IPS DF 19.7 (cell line): ENCODE results near the gene RPS6KA3.
"Not testable (repeated sequence)": the region's sequence is repeated elsewhere in the genome, so short reads cannot be mapped to it uniquely, and the experiment has no call there.

Experiments used
- DNase-seq: peaks from one replicate; pipeline ENCODE4 v3.0.0-alpha.2; 2013; ENCODE audit warnings: low read depth, low spot score

RPS6KA3 gene

DNA sequence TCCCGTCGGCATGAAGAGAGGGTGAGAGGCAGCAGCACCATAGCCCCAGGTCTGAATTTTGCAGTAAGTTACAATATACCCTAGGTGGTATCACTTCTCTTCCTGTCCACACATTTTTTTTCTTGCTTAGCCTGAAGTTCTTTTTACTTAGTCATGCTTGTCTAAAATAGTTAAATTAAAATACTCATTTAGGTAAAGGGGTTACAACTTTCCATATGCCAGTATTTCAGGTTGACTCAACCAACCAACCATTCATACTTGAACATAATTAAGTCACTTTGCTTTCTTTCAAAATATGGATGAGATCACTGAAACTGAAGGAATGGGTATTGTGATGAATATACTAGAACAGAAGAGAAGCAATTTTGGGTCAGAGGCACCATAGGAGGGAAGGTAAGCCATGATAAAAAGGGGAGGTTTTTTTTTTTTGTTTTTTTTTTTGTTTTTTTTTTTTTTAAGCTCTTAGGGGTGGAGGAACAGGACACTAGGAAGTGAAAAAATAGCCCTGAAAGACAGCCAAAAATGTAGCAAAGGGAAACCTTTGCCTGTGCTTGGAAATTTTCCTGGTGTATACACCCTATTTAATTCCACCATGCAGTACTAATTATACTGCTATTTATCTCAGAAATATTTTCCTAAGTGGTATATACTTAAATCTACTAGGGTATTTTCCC, 41.8 kb downstream of the RPS6KA3 start:
- no peak for DNase-seq

DNA sequence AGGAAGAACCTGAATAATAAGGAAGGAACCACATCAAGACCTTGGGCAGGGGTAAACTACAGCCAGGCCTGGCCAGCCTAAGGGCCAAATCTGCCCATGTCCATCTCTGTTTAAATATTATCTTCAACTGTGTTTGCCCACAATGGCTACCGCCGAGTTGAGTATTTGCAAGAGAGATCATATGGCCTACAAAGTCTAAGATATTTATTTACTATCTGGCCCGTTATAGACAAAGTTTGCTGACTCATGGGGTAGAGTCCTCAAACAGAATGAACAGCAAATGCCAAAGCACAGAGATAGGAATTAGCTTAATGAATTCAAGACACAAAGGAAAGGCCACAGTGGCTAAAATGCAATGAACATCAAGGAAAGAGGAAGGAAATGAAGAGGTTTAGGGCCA, 44.8 kb downstream of the RPS6KA3 start:
- DNase-seq, result no peak

DNA sequence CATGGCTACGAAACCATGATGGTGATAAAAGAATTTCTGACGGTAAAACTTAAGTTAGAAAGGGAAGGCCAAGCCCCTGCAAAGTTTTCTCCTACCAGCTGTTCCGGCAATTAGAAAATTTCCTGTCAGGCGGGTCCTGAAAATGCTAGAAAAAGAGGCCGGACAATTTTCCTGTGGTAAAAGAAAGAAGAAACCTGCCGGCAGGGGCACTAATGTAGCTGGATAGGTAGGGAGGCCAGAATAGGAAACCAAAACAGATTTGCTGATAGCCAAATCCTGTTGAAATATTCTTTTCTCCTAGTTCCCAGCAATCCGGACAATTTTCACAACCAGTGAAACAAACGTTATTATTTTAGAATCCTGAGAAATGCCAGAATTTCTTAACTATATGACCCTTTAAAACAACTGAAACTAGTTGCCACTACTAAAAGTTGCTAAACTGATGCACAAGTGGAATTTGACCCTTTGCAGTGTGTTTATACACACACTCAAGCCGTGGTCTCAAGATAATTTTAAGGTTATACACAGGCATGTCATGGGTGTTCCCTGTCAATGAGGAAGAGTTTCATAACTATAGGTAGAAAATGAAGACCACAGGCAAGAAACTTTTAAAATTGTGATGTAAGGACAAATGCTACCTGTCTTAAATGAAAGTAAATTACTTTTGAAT, 47.7 kb downstream of the RPS6KA3 start:
- DNase-seq, result no peak

DNA sequence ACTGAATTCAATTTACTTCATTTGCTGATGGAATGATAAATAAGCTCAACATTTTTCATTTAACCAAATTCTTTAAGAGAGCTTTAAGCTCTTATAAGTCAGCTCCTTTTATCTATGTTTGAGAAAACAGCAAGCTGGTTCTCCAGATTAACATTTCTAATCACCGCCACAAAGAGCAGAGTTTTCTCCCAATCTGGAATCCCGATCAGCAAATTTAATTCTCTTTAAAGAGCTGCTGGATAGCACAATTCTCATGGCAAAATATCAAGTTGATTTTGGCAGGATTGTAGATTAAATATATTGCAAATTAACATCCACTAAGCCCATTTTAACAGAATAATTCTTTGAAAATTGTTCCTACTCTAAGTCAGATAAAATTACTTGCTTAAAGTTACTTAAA, 48.8 kb downstream of the RPS6KA3 start:
- no peak for DNase-seq

DNA sequence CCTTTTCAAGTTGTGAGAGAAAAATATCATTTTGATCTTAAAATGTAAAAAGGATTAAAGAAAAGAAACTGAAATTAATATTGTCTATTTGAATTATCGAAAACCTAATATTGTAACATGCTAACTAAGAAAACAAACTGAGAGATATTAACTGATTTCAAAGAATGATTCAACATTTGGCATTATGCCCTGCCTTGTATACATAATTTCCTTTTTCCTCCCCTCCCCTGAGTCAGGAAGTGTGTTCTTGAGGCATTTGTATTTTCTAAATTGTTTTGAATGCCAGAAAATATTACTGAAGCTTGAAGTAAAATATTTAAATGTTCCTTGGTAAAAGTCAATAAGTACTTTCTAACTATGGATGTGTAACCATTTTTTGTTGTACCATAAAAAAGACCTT, 49.4 kb downstream of the RPS6KA3 start:
- no peak for DNase-seq

DNA sequence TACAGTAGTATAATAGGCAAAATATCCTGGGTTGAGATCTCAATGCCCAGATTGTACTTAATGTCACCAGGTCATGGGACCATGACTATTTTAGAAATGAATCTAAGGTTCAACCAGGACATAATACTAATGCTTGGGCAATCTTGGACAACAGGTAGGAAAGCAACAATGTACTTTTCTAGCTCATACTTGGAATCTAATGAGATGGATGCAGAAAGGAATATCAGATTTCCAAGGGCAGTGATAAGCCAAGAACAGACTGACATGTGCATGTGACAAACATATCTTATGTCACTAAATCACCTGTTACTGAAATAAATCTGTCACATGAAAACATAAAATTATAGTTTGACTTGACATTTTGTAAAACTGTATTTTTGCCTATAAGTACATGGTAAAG, 51.1 kb downstream of the RPS6KA3 start:
- no peak for DNase-seq

DNA sequence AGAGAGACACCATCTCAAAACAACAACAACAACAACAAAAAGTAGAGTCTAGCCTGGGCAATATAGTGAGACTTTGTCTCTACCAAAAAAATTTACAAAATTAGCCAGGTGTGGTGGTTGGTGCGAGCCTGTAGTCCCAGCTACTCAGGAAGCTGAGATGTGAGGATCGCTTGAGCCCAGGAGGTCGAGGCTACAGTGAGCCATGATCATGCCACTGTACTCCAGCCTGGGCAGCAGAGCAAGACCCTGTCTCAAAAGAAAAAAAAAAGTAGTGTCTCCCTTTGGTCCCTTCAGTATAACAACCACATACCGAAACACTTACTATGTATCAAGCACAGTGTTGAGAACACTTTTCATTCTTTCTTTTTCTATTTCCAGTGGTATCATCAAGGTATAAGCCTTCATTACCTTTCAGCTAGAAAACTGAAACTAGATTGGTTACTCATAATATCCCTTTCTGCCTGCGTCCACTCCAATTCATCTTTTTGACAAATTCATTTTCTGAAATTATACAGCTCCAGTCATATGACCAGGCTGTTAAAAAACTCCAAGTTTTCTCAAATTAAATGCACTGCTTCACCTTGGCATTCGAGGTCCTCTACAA, 54.1 kb downstream of the RPS6KA3 start:
- no peak for DNase-seq

DNA sequence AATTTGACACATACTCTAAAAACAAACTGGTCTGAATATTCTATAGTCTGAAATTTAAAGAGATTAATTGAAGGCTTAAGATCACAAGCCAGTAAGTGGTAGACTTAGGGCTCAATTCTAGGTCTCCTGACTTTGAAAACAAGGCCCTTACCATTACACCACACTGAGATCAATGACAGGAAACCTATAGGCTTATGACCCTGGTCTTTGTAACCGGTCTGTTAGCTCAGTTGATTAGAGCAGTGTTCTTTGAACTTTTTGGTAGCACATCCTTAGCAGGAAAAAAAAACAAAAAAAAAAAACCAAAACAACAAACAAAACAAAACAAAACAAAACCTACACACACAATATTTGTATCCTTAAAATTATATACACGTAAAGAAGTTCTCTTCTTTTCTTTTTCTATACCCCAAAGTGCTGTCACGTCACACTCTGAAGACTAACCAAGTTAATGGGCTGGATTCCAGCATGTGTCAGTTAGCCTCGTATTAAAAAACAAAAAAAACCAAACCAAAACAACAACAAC, 55.4 kb downstream of the RPS6KA3 start:
- DNase-seq, result no peak

DNA sequence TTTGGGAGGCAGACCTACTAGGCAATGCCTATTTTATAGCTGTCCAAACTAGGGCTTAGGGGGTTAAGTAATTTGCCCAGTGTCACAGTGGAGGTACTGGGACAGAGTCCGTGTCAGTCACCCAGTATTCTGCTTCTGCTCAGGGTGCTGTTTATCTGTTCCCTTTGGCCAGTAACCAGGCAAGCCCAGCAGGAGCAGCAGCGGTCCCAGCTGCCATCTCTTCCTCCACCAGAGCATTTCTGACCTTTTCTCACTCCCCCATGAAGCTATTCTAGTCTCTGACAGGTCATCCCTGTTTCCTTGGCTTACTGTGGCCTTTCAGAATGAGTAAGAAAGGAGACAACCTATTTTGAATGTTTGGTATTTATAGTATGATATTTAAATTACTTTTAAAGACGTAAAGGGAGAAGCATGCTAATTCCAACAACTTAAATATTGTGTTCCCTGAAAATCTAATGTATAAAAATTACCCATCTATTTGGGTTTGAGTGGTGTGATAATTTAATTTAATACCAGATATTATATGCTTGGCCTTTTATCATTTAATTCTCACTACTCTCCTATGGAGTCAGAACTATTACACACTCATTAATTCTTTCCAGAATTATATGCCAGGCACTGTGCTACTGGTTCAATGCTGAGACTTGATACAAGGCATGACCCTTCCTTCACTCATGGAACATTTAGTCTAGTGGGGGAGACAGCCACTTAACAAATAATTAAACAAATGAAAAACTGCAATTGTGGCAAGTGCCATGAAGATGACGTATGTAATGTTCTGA, 60.6 kb downstream of the RPS6KA3 start:
- no peak for DNase-seq

DNA sequence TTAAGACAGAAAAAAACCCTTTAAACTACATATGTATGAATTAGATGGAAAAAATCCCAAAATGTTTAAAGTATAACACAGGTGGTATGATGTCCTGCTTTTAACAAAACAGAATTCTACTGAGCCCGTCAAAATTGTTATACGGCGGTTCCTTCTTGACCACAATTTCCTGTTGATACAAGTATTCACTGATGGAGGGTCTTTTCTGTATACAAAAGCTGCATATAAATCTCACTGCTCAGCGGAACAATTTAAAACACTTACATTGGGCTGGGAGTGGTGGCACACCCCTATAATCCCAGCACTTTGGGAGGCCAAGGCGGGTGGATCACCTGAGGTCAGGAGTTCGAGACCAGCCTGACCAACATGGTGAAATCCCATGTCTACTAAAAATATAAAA, 62.4 kb downstream of the RPS6KA3 start:
- no peak for DNase-seq

DNA sequence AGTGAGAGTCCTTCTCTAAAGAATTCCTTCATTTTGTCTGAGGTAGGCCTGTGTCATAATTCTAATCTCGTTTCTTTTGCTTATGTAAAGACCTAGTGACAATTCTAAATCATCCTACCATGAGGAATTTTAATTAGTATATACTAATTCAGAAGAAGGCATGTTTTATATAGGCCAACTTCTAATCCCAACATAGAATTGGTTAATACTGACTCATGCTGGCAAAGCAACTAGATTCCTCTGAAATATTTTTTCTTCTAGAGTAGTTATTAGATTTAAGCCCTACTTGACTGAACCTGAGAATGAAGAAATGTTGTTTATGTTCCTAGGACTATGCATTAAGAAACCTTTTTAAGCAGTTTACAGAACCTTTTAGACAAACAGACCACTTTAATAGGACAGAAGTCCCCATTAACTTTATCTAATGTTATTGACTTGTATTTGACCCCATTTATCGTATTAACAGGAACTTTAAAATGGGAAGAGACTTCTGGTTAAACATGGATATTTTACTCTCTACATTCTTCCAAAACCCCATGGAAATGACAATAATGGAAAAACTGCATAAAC, 69.0 kb downstream of the RPS6KA3 start:
- DNase-seq, result no peak

DNA sequence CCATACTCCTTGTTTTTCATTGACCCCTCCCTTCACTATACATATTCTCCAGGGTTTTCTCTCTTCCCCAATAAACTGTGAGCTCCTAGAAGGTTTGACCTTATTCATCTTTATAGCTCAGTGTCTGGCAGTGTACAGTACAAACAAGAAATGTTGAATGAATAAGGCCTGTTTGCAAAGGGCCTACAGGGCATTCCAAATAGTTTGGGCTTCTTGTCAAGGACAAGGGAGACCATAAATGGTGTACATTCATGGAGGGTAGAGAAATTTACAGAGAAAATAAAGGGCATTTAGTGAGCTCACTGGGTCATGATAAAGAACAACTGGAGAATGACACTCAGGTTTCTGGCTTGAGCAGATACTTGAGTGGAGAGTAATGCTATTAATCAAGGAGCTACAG, 77.5 kb downstream of the RPS6KA3 start:
- DNase-seq, result no peak

DNA sequence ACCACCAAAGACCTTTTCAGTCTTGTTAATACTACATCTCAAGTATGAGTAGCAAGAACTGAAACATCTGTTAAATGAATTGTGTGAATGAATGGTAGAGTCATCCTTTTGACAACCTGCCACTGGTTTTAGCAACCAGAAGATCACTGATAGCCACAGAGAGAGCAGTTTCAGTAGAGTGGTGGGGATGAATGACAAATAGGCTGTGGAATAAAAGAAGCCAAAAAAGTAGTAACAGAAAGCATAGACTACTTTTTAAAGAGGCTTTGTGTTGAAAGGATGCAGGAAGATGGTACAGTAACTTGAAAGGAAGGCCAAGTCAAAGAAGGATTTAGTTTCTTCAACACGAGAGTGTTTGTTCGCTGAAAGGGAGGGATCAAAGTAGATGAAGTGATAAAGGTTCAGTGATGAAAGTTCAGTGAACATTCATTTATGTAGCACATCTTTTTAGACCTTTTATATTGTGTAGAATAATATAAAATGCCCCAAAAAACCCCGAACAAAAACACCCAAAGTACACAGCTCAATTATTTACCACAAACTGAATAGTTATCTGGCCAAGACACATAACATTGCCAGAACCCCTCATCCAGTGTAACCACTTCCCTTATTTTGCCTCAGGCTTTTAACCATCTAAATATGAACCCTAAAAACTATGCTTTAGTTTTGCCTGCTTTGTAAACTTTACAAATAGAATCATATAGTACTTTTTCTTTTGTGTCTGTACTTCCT, 84.9 kb downstream of the RPS6KA3 start:
- DNase-seq, result no peak

DNA sequence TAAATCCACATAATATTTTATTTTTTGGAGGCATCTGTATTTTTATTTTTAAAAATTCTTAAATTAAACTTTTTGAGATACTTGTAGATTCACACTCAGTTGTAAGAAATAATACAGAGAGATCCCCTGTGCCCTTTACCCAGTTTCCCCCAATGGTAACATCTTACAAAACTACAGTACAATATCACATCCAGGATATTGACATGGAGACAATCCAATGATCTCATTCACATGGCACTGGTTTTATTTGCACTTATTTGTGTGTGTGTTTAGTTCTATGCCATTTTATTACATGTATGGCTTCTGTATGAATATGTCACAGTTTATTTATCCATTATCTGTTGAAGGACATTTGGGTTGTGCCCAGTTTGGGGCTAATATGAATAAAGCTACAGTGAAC, 89.6 kb downstream of the RPS6KA3 start:
- DNase-seq, result no peak

DNA sequence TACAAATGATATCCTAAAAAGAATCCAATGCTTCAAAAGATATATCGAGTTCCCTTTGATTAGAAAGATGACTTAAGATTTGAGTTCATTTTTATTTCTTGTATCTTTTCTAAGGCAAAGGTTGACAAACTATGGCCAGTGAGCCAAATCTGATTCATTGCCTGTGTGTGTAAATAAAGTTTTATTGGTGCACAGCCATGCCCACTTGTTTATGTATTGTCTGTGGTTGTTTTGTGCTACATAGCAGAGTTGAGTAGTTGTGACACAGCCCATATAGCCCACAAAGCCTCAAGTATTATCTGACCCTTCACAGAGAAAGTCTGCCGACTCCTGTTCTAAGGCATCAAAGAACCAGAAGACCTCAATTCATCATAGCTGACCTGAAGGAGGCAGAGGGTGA, 92.9 kb downstream of the RPS6KA3 start:
- DNase-seq, result no peak

DNA sequence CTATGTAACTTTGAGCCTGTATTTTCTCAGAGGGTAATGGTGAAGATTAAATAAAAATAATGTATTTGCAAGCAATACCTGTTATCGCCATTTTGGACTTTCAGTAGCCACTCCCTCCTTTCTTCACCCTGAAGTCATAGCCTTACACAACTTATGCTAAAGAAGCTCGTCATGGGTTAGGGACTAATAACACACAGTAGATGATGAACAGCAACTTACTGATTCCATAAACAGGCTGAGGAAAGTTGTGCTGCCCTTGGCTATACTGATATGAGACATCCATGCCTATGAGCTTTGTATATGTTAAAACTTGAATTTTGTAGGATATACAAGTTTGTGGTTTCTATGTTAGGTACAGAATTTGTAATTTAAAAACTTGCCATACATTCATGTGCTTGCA, 93.4 kb downstream of the RPS6KA3 start:
- DNase-seq, result no peak

DNA sequence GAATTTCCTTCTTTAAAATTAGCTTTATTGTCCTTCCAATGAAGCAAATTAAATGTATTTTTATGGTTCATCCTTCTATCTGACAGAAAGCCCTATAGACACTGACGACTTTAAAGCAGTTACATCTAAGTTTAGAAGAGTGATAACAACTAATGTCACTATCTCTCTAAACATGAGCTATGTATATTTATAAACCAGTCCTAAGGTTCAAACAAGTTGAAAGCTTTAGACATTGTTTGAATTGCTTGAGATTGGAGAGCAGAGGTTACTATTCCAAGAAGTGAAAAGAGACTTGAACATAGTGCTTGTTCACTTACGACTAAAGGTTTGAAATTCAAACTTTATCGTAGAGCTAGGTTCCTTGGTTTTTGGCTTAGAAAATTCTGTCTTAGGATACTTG, 94.8 kb downstream of the RPS6KA3 start:
- no peak for DNase-seq

DNA sequence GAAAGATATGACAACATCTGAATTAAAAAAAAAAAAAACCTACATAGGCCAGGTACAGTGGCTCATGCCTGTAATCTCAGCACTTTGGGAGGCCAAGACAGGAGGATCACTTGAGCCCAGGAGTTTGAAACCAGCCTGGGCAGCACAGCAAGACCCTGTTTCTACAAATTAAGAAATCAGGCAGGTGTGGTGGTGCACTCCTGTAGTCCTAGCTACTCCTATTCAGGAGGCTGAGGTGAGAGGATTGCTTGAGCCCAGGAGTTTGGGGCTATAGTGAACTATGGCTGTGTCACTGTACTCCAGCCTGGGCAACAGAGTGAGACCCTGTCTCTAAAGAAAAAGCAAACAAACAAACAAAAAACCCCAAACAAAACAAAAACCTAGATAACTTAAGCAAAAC, 104.2 kb downstream of the RPS6KA3 start:
- DNase-seq, result not testable (repeated sequence)

DNA sequence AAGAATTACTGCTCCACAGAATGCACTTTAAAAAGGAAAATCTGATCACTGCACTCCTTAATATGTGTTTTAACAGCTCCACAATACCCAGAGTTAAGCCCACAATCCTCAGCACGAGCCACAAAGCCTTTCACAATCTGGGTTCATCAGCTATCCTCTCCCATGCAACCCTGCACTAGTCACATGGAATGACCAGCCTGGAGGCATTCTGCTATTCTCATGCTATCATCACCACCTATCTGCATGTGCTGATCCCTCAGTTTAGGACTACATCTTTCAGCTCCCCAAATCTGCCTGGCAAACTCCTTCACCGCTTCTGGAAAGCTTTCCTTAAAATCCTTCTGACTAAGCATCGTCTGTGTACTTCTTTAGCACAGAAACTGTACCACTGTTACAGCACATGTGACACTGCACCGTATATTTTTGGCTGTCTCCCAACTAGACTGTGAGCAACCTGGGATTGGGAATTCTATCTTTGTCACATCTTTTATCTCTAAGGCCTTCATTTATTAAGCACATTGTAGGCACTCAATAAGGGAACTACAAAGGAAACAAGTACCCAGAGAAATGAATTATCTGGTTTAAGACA, 106.8 kb downstream of the RPS6KA3 start:
- DNase-seq, result no peak

DNA sequence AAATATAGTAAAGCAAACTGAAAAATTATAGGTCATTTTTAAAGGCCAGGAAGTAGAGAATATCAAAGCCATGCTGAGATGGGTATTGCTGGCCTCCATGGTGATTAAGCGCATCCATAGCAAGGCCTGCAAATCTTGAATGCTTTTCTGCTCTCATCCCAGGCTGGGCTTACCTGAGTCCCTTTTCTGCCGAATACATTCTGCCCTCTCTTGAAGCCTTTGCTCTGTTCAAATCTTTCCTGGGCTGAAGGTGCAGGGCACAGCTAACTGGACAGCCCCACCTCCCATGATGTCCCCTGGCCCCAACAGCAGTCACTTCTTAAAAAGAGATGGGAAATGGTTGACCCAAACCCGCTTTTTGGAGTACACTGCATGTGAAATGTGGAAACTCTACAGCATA, 115.0 kb downstream of the RPS6KA3 start:
- no peak for DNase-seq

DNA sequence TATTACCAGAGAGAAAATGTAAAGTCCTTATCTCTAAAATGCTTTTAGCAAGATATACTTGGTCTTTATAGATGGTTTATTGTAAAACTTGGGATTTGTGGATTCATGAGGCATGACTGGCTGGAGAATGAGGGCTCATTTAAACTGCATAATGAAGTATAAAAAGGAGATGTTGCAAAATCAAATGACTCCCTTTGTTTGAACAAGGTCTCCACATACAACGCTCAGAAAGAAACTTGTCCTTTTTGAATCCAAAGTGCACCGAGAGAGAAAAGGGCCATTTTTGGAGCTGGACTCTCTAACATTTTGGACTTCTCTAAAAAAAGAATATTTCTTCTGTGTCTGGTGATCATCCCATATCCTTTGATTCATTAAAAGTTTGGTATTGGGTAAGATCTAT, 117.4 kb downstream of the RPS6KA3 start:
- no peak for DNase-seq
